HK-2 (cell line): ENCODE results near the gene LENG1.
"Not testable (repeated sequence)": the region's sequence is repeated elsewhere in the genome, so short reads cannot be mapped to it uniquely, and the experiment has no call there.

Source experiments
- DNase-seq: peaks from one replicate; pipeline ENCODE4 v3.0.0-alpha.2; 2018; ENCODE audit not compliant: unreplicated experiment

Gene LENG1

GRCh38 chr19:54189735-54190502 is 30.4 kb upstream of the LENG1 start:
- peak; percentile 100 for DNase-seq

- no peak for DNase-seq
Observed at GRCh38 chr19:54189145-54189734, 29.7 kb upstream of the LENG1 start, which contains the start of gene MBOAT7. MBOAT7 (minus strand) TSS chr19:54189580; CDS start chr19:54188508, 1,072 bp downstream.

GRCh38 chr19:54188215-54188871 is 28.8 kb upstream of the LENG1 start:
- DNase-seq = no peak

GRCh38 chr19:54186934-54187381 is 27.4 kb upstream of the LENG1 start:
- no peak for DNase-seq

- DNase-seq = no peak
Observed at GRCh38 chr19:54186351-54186750, 26.8 kb upstream of the LENG1 start.

GRCh38 chr19:54183431-54183830 is 23.9 kb upstream of the LENG1 start:
- no peak for DNase-seq

GRCh38 chr19:54181894-54182293 is 22.4 kb upstream of the LENG1 start:
- DNase-seq = not testable (repeated sequence)

GRCh38 chr19:54180691-54181091 is 21.2 kb upstream of the LENG1 start:
- no peak for DNase-seq

GRCh38 chr19:54179921-54180461 is 20.5 kb upstream of the LENG1 start:
- DNase-seq = no peak

- DNase-seq = no peak
Observed at GRCh38 chr19:54179262-54179852, 19.8 kb upstream of the LENG1 start.

- DNase-seq = no peak
Observed at GRCh38 chr19:54178581-54179261, 19.2 kb upstream of the LENG1 start.

- no peak for DNase-seq
Observed at GRCh38 chr19:54173951-54174834, 14.7 kb upstream of the LENG1 start.

GRCh38 chr19:54173359-54173699 is 13.8 kb upstream of the LENG1 start:
- no peak for DNase-seq

GRCh38 chr19:54172471-54173358 is 13.2 kb upstream of the LENG1 start, which contains the start of gene TMC4:
TMC4 (minus strand) TSS chr19:54173160; CDS start chr19:54173117, 43 bp downstream.
- DNase-seq = no peak

GRCh38 chr19:54171736-54172431 is 12.4 kb upstream of the LENG1 start:
- not testable (repeated sequence) for DNase-seq

GRCh38 chr19:54169149-54169740 is 9.7 kb upstream of the LENG1 start:
- DNase-seq = no peak

- peak; percentile 96 for DNase-seq
Observed at GRCh38 chr19:54168174-54168917, 8.8 kb upstream of the LENG1 start.

GRCh38 chr19:54165222-54165621 is 5.7 kb upstream of the LENG1 start:
- DNase-seq = no peak
